GM18505 (cell line): ENCODE results near the gene ACER3.
A peak's percentile ranks its signal among the peaks of the same experiment; 100 is the strongest.
"Not testable (repeated sequence)": the region's sequence is repeated elsewhere in the genome, so short reads cannot be mapped to it uniquely, and the experiment has no call there.

Experiments used
- ATAC-seq: cut with Tn5 transposase; IDR thresholded peaks from one replicate; pipeline ENCODE4 v1.9.1; 2021; ENCODE audit not compliant: unreplicated experiment
- POLR2A ChIP-seq: IDR thresholded peaks from 4 replicates; pipeline ENCODE4 v1.6.1; 2011; ENCODE audit warnings: borderline replicate concordance; ENCODE audit not compliant: insufficient read depth, insufficient read length; ENCODE audit errors: extremely low read depth

Gene ACER3

GRCh38 chr11:77058900-77059299 lies 198.2 kb downstream of the ACER3 start:
- no peak for TF ChIP-seq POLR2A
- no peak for ATAC-seq

- ATAC-seq: no peak
- no peak for TF ChIP-seq POLR2A
These were observed 199.1 kb downstream of the ACER3 start for GRCh38 chr11:77059806-77060205.

GRCh38 chr11:77060234-77060633 lies 199.5 kb downstream of the ACER3 start:
- ATAC-seq: no peak
- no peak for TF ChIP-seq POLR2A

- ATAC-seq: not testable (repeated sequence)
These were observed 200.5 kb downstream of the ACER3 start for GRCh38 chr11:77061258-77061657.

- no peak for TF ChIP-seq POLR2A
- no peak for ATAC-seq
These were observed 202.2 kb downstream of the ACER3 start for GRCh38 chr11:77062924-77063323.

GRCh38 chr11:77063407-77063806 lies 202.7 kb downstream of the ACER3 start:
- TF ChIP-seq POLR2A: no peak
- no peak for ATAC-seq

GRCh38 chr11:77063861-77064260 lies 203.1 kb downstream of the ACER3 start:
- ATAC-seq: no peak
- no peak for TF ChIP-seq POLR2A

- no peak for TF ChIP-seq POLR2A
- no peak for ATAC-seq
These were observed 204.0 kb downstream of the ACER3 start for GRCh38 chr11:77064648-77065217.

- no peak for ATAC-seq
- TF ChIP-seq POLR2A: no peak
These were observed 205.1 kb downstream of the ACER3 start for GRCh38 chr11:77065878-77066228.

GRCh38 chr11:77066229-77067042 lies 205.7 kb downstream of the ACER3 start, which contains the start of gene CAPN5:
CAPN5 (plus strand) TSS chr11:77066971; CDS start chr11:77084887, 17,916 bp downstream.
- ATAC-seq: peak; percentile 86
- TF ChIP-seq POLR2A: peak; percentile 32

GRCh38 chr11:77067861-77068443 lies 207.2 kb downstream of the ACER3 start:
- no peak for TF ChIP-seq POLR2A
- ATAC-seq: no peak

GRCh38 chr11:77068457-77069335 lies 208.0 kb downstream of the ACER3 start:
- TF ChIP-seq POLR2A: no peak
- no peak for ATAC-seq

- no peak for ATAC-seq
- no peak for TF ChIP-seq POLR2A
These were observed 208.7 kb downstream of the ACER3 start for GRCh38 chr11:77069336-77069968.
